PC-3 (cell line): ENCODE data around the gene ARHGDIB. TPM values are rescaled to one million over a fixed set of nuclear protein-coding genes. Genes with fewer than 3 reads are reported as not detected.

Experiments
- ATAC-seq: fragments of 200-7000 bp; cut with Tn5 transposase; 2 replicates; pipeline ENCODE4 v1.9.1; 2020; ENCODE audit warnings: mild to moderate bottlenecking, moderate library complexity
- BruUV-seq: library from RNA; stranded (reverse); fragments of 400-500 nt; replicated peaks from 2 replicates; lab custom pipeline; 2021; lab: Mats Ljungman, UMichigan
- CTCF ChIA-PET: fragments of 300-600 bp; sonication (Branson Sonifier 250); formaldehyde crosslinking; loops from one replicate; lab custom pipeline; 2022; ENCODE audit warnings: antibody characterized with exemption; lab: Charles Lee
- POLR2A ChIA-PET: fragments of 300-600 bp; sonication (Branson Sonifier 250); formaldehyde crosslinking; loops from one replicate; lab custom pipeline; 2022; ENCODE audit warnings: antibody characterized with exemption; ENCODE audit not compliant: unreplicated experiment; lab: Charles Lee
- DNase-seq: peaks from one replicate; pipeline ENCODE4 v3.0.0-alpha.2; 2015
- H2AFZ ChIP-seq: fragments of 300-600 bp; sonication (generic); 2 replicates; pipeline ENCODE4 v1.6.0; 2016; ENCODE audit warnings: antibody characterized with exemption, low read length
- H3F3A ChIP-seq: fragments of 300-600 bp; sonication (generic); one replicate; pipeline ENCODE4 v1.6.0; 2017; ENCODE audit warnings: antibody characterized with exemption, low read length, control low read depth, mild to moderate bottlenecking; ENCODE audit not compliant: unreplicated experiment
- H3K27ac ChIP-seq: fragments of 300-600 bp; sonication (generic); 2 replicates; pipeline ENCODE4 v1.5.1; 2016; ENCODE audit warnings: mild to moderate bottlenecking, low read length
- H3K27me3 ChIP-seq: fragments of 300-600 bp; sonication (generic); 2 replicates; pipeline ENCODE4 v1.6.1; 2016; ENCODE audit warnings: low read length, mixed read lengths
- H3K36me3 ChIP-seq: fragments of 300-600 bp; sonication (generic); 2 replicates; pipeline ENCODE4 v1.6.1; 2016; ENCODE audit warnings: low read depth, mixed run types, low read length, mixed read lengths
- H3K4me1 ChIP-seq: fragments of 300-600 bp; sonication (generic); 2 replicates; pipeline ENCODE4 v1.5.1; 2016; ENCODE audit warnings: low read length; ENCODE audit not compliant: insufficient read depth
- H3K4me2 ChIP-seq: fragments of 300-600 bp; sonication (generic); 2 replicates; pipeline ENCODE4 v1.6.0; 2016; ENCODE audit warnings: low read length
- H3K4me3 ChIP-seq: fragments of 300-600 bp; sonication (generic); 2 replicates; pipeline ENCODE4 v1.5.1; 2016; ENCODE audit warnings: mild to moderate bottlenecking, low read length, mixed read lengths
- H3K79me2 ChIP-seq: fragments of 300-600 bp; sonication (generic); 2 replicates; pipeline ENCODE4 v1.6.1; 2017; ENCODE audit warnings: low read length, mixed read lengths
- H3K9ac ChIP-seq: fragments of 300-600 bp; sonication (generic); 2 replicates; pipeline ENCODE4 v1.6.0; 2016; ENCODE audit warnings: mild to moderate bottlenecking, low read length
- H3K9me2 ChIP-seq: fragments of 300-600 bp; sonication (generic); replicated peaks from 2 replicates; pipeline ENCODE4 v1.6.1; 2016; ENCODE audit warnings: mixed run types, low read length, mixed read lengths
- H3K9me3 ChIP-seq: fragments of 300-600 bp; sonication (generic); 2 replicates; pipeline ENCODE4 v1.6.1; 2016; ENCODE audit warnings: low read length, mixed read lengths
- H4K20me1 ChIP-seq: fragments of 300-600 bp; sonication (generic); 2 replicates; pipeline ENCODE4 v1.6.1; 2016; ENCODE audit warnings: low read length, mixed read lengths
- CTCF ChIP-seq: fragments of 300-600 bp; sonication (generic); conservative IDR thresholded peaks from 2 replicates; pipeline ENCODE4 v1.5.1; 2017; ENCODE audit warnings: antibody characterized with exemption, low read depth, mild to moderate bottlenecking, low read length
- EZH2 ChIP-seq: fragments of 300-600 bp; sonication (generic); IDR thresholded peaks from one replicate; pipeline ENCODE4 v1.6.1; 2017; ENCODE audit warnings: antibody characterized with exemption, mild to moderate bottlenecking, low read length; ENCODE audit not compliant: unreplicated experiment
- EZH2phosphoT487 ChIP-seq: fragments of 300-600 bp; sonication (generic); IDR thresholded peaks from 2 replicates; pipeline ENCODE4 v1.6.1; 2018; ENCODE audit warnings: mild to moderate bottlenecking, antibody characterized with exemption, low read length, borderline replicate concordance
- intact Hi-C: fragments of 100-400 bp; cut with micrococcal nuclease; formaldehyde crosslinking; loops from 2 replicates; pipeline ENCODE4 v1.9.0; 2023
- total RNA-seq: library from RNA; depleted of rRNA; stranded (reverse); fragments of >200 nt; gene quantifications from 2 replicates; pipeline ENCODE4 v1.2.3, GENCODE V29; 2014

Gene ARHGDIB
- total RNA-seq, 1 experiment from 2014 or later, result 10.4 TPM

- POLR2A ChIA-PET, result no interaction called here
- no peak overlapping the region for H3K27ac ChIP-seq
- DNase-seq (no peak), ATAC-seq (no peak)
- no peak overlapping the region for H2AFZ ChIP-seq
- intact Hi-C loops, result no loop called here
- no peaks in the 10 kb centered on the region for H3K9me2 ChIP-seq
- H3K4me3 ChIP-seq, result no peak overlapping the region
- H3K36me3 ChIP-seq, result no peaks in the 10 kb centered on the region
- no peaks in the 10 kb centered on the region for H4K20me1 ChIP-seq
- no TSS peak for BruUV-seq
- no peaks in the 10 kb centered on the region for H3K79me2 ChIP-seq
- H3K9ac ChIP-seq, result no peak overlapping the region
- peaks cover 17% of the 10 kb centered on the region for H3K4me1 ChIP-seq
- TF ChIP-seq EZH2phosphoT487, result no peak
- no peak for TF ChIP-seq CTCF
- no peak for TF ChIP-seq EZH2
- no peaks in the 10 kb centered on the region for H3F3A ChIP-seq
- H3K4me2 ChIP-seq, result no peak overlapping the region
- H3K27me3 ChIP-seq, result no peaks in the 10 kb centered on the region
- CTCF ChIA-PET, result no interaction called here
- no peaks in the 10 kb centered on the region for H3K9me3 ChIP-seq
Measured at GRCh38 chr12:14959463-14959862, 1.9 kb downstream of the ARHGDIB start.

- H3K79me2 ChIP-seq, result no peaks in the 10 kb centered on the region
- no peak overlapping the region for H3K4me2 ChIP-seq
- BruUV-seq, result no TSS peak
- no peak overlapping the region for H3K4me3 ChIP-seq
- H3K36me3 ChIP-seq, result no peaks in the 10 kb centered on the region
- no peaks in the 10 kb centered on the region for H3K9me2 ChIP-seq
- ChIA-PET POLR2A (no interaction called here), CTCF (no interaction called here)
- intact Hi-C loops, result no loop called here
- DNase-seq (no peak), ATAC-seq (no peak)
- no peaks in the 10 kb centered on the region for H4K20me1 ChIP-seq
- TF ChIP-seq CTCF (no peak), EZH2 (no peak), EZH2phosphoT487 (no peak)
- H3K9me3 ChIP-seq, result no peaks in the 10 kb centered on the region
- peaks cover 17% of the 10 kb centered on the region for H3K4me1 ChIP-seq
- H3K9ac ChIP-seq, result no peak overlapping the region
- no peak overlapping the region for H2AFZ ChIP-seq
- no peaks in the 10 kb centered on the region for H3F3A ChIP-seq
- no peaks in the 10 kb centered on the region for H3K27me3 ChIP-seq
- no peak overlapping the region for H3K27ac ChIP-seq
Measured at GRCh38 chr12:14959126-14959440, 2.3 kb downstream of the ARHGDIB start.

- H3K9me3 ChIP-seq, result no peaks in the 10 kb centered on the region
- ATAC-seq, result no peak
- BruUV-seq, result no TSS peak
- H2AFZ ChIP-seq, result no peak overlapping the region
- ChIA-PET CTCF (no interaction called here), POLR2A (no interaction called here)
- no peak for DNase-seq
- no peaks in the 10 kb centered on the region for H3K9me2 ChIP-seq
- intact Hi-C loops, result no loop called here
- H3K4me1 ChIP-seq, result peaks cover 17% of the 10 kb centered on the region
- TF ChIP-seq EZH2phosphoT487 (no peak), CTCF (no peak), EZH2 (no peak)
- no peak overlapping the region for H3K4me3 ChIP-seq
- H3K36me3 ChIP-seq, result no peaks in the 10 kb centered on the region
- H4K20me1 ChIP-seq, result no peaks in the 10 kb centered on the region
- H3K9ac ChIP-seq, result no peak overlapping the region
- no peaks in the 10 kb centered on the region for H3F3A ChIP-seq
- H3K79me2 ChIP-seq, result no peaks in the 10 kb centered on the region
- H3K27me3 ChIP-seq, result no peaks in the 10 kb centered on the region
- no peak overlapping the region for H3K4me2 ChIP-seq
- H3K27ac ChIP-seq, result no peak overlapping the region
Measured at GRCh38 chr12:14958361-14959125, 2.9 kb downstream of the ARHGDIB start.
